Activated CD8-positive, alpha-beta memory T cell treated with anti-CD3 and anti-CD28 coated beads for 36 hours (primary cell): ENCODE results near the gene UBASH3B. TPM values are rescaled to one million over a fixed set of nuclear protein-coding genes. Genes with fewer than 3 reads are reported as not detected.

ENCODE experiments used
- CTCF ChIA-PET: fragments of 350-600 bp; sonication (Branson Sonifier 250); formaldehyde crosslinking; loops from one replicate; lab custom pipeline; 2021; ENCODE audit warnings: antibody characterized with exemption; lab: Charles Lee
- POLR2A ChIA-PET: fragments of 350-600 bp; sonication (Branson Sonifier 250); formaldehyde crosslinking; loops from one replicate; lab custom pipeline; 2021; ENCODE audit warnings: antibody characterized with exemption; lab: Charles Lee
- total RNA-seq, 2 experiments: library from RNA; stranded (reverse); gene quantifications; one replicate each; pipeline ENCODE4 v1.2.3, GENCODE V29; 2021

The UBASH3B gene
- total RNA-seq, 2 experiments from 2014 or later, result 54.7 to 62.7 TPM

DNA sequence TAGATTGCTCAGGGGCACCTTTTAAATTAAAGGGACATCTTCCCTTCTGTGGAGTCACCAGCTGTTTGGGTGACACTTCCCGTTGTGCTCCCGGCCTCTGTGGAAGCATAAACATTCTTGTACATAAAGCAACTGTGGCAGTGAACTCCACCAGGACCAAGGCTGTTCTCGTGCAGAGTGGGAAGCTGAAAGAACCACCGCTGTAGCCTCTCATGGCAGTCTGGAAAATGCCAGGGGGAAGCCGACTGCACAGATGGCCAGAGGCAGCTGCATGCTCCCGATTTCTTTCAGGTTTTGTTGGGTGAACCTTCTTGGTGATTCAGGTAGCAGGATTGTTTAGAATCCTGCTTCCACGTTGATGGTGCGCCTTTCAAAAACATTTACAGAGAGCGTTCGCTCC is 10.3 kb downstream of the UBASH3B start:
- POLR2A ChIA-PET, result no interaction called here
- CTCF ChIA-PET, result interaction anchor here (5.1 kb wide), 1 partner anchor 9 kb away, joined by 22 read pairs; the partner anchor contains the start of gene UBASH3B

DNA sequence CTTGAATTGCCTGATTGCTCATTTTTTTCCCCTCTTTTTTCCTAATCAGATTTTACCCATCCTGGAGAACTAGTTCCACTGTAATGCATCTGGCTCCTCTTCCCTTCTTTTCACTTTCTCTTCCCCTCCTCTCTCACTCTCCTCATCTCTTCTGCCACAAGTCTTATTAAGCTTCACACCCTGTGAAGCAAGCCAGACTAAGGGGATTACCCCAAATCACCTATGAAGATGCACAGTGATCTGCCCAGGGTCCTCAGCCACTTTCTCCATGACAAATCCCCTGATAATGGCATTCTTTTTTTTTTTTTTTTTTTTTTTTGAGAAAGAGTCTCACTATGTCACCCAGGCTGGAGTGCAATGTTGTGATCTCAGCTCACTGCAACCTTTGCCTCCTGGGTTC is 11.2 kb downstream of the UBASH3B start:
- ChIA-PET CTCF (interaction anchor here (0.6 to 5.1 kb wide), 3 partner anchors 10 to 79 kb away, joined by 3 to 22 read pairs (median 3); partner anchors contain the start of gene UBASH3B), POLR2A (interaction anchor here (0.6 kb wide), 1 partner anchor 8 kb away, joined by 8 read pairs; no protein-coding TSS in a partner anchor)

DNA sequence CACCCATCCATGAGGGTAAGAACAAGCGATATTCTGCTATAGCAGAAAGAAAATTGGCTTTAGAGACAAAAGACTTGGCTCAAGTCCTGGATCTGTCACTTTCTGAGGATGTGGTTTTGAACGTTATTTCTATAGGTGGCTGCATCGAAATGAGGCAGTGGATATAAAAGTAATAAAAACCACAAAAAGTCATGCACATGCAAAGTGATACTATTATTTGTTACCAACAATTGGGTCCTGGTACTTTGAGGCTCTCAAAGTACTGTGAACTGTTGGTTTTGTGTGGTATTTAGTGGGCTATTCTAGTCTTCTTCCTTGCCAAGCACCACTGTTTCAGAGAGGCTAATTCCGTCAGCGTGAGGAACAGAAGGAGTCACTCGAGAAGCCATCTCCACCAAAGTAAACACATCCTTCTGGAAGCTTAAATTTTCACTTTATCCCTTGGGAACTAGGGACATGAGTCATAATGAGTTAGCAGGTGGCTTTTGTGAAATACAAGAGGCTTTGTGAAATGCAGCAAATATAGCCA is 13.1 kb downstream of the UBASH3B start:
- ChIA-PET CTCF (interaction anchor here (1.0 to 5.1 kb wide), 3 partner anchors 12 to 87 kb away, joined by 4 to 22 read pairs (median 4); partner anchors contain the start of gene UBASH3B), POLR2A (no interaction called here)

DNA sequence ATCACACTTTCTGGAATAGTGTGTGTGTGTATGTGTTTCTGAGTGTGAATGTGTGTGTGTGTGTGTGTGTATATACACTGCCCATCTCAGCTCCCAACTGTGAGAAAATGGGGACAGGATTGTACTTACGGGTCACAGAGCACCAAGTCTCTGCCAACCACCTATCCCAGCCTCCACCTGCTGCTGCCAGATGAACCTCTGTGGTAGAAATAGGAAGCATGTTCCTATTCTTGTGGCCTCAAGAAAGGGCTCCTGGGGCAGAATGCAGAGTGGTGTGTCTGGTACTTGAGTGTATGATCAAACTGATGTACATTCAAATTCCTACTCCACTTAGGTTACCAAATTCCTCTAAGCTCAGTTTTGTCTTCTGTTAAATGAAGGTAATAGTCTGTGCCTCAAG is 14.6 kb downstream of the UBASH3B start:
- POLR2A ChIA-PET, result no interaction called here
- CTCF ChIA-PET, result interaction anchor here (1.2 to 5.1 kb wide), 2 partner anchors 13 to 184 kb away, joined by 3 to 22 read pairs; partner anchors contain the start of gene UBASH3B

DNA sequence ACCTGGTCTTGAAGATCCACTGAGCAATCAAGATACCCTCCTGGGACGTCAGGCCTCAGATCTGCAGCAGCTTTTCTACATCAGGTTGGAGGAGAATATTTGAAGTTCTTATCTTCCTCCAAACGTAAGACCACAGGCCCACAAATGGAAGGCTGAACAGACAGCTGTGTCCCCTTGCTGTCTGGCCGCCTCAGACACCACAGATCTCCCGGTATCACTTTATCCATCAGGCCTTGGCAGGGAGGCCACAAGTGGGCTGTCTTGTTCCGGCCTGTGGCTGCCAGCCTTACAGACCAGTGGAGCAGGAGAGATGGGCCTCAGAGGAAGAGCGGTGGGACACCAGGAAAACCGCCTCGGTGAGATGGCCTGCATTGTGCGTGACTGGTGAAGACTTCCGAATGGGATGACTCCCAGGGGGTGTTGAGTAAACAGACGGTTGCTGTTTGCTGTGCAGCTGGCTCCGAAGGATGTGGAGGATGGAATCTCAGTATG is 15.9 kb downstream of the UBASH3B start:
- POLR2A ChIA-PET, result no interaction called here
- CTCF ChIA-PET, result interaction anchor here (1.2 kb wide), 1 partner anchor 183 kb away, joined by 3 read pairs; no protein-coding TSS in a partner anchor

DNA sequence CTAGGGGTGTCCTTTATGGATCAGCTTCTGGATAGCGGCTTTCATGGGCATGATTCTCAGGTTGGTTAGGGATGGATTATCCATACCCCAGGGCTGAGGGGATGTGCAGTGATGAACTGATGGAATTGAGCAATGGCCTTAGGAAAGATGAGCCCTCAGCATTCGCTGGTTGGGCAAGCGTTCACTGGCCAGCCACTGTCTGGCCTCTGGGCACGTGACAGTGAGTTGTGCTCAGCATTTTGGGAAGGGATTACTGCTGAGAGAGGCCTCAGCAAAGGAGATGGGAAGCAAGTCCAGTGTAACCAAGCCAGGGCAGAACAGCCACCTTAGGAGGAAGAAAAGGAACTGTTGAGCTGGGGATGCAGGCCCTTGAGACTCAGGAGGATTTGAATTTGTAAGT is 17.4 kb downstream of the UBASH3B start:
- CTCF ChIA-PET, result interaction anchor here (0.6 kb wide), 1 partner anchor 10 kb away, joined by 5 read pairs; no protein-coding TSS in a partner anchor
- POLR2A ChIA-PET, result interaction anchor here (1.0 kb wide), 1 partner anchor 17 kb away, joined by 3 read pairs; no protein-coding TSS in a partner anchor

DNA sequence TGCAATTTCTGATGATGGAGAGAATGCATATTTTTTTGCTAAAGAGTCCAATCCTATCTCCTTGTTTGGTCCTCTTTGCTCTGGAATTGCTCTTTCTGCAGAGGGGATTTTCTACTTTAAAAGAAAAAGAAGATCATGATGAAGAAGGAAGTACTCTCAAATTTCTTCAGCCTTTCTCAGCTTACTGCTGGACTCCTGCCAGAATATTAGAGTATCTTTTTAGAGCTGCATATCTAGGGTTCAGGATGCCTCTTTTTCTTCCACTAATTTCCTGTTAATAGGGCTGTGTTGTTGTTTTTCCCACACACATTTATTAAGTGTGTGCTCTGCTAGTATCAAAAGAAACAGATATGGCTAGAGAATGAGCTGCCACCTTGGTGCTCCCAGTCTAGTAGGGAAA is 18.2 kb downstream of the UBASH3B start:
- ChIA-PET CTCF (interaction anchor here (0.9 to 2.1 kb wide), 6 partner anchors 17 to 708 kb away, joined by 3 to 11 read pairs (median 4); no protein-coding TSS in a partner anchor), POLR2A (interaction anchor here (0.7 kb wide), 1 partner anchor 17 kb away, joined by 5 read pairs; no protein-coding TSS in a partner anchor)

DNA sequence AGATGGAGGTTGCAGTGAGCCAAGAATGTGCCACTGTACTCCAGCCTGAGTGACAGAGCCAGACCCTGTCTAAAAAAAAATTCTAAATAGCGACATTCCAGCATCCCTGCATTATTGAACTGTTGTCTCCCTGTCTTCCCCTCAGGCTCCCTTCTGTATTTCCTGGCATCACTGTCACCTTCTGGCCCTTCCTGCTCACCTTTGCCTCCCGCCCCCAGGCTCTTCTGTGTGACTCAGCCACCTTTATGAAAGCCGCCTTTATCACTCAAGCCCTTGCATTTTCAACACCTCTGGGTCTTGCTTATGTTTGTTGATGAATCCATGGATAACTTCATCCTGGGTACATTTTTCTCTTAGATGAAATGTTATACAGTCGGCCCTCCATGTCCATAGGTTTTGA is 21.1 kb downstream of the UBASH3B start:
- CTCF ChIA-PET, result no interaction called here
- POLR2A ChIA-PET, result no interaction called here

DNA sequence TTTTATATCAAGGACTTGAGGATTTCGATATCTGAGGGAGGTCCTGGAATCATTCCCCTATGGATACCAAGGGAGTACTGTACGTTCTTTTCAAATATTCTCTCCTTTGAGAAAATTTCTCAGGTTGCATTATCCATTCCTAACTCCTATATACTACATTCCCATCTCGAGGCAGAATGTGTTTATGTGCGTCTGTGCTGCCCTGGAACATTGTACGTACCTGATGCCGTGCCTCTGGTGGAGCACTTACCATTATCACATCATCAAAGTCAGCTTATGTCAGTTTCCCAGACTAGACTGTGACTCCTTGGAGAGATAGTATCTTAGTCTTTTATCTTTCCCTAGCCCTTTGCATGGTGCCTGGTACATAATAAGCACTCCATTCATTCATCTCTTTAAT is 21.7 kb downstream of the UBASH3B start:
- ChIA-PET POLR2A (no interaction called here), CTCF (no interaction called here)

DNA sequence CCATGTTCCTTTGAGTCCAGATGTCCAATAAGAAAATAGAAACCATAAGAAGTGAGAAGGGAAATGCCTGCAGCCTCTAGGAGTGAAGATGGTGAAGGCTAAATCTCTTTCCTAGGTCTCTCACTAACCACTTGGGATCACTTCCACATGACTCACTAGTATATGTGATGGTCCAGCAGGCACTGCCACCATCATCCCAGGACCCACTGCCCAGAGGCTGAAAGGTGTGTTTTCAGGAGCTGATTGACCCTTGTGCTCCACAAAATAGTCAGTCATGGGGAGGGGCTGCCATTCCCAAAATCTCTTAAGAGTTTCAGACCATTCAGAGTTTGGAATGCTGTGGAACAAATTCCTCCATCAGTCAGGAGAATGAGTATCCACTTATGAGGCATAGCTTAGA is 22.9 kb downstream of the UBASH3B start:
- ChIA-PET CTCF (interaction anchor here (1.0 kb wide), 1 partner anchor 103 kb away, joined by 3 read pairs; no protein-coding TSS in a partner anchor), POLR2A (no interaction called here)

DNA sequence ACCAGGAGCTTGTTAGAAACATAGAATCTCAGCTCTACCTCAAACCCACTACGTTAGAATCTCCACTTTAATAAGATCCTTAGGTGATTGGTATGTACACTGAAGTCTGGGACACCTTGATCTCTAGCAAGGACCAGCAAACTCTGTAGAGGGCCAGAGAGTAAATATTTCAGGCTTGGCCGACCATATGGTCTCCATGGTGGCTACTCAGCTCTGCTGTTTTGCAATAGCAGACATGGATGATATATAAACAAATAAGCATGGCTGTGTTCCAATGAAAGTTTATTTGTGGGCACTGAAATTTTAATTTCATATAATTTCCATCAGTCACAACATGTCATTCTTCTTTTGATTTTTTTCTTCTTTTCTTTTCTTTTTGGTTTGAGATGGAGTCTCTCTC is 23.9 kb downstream of the UBASH3B start:
- POLR2A ChIA-PET, result no interaction called here

DNA sequence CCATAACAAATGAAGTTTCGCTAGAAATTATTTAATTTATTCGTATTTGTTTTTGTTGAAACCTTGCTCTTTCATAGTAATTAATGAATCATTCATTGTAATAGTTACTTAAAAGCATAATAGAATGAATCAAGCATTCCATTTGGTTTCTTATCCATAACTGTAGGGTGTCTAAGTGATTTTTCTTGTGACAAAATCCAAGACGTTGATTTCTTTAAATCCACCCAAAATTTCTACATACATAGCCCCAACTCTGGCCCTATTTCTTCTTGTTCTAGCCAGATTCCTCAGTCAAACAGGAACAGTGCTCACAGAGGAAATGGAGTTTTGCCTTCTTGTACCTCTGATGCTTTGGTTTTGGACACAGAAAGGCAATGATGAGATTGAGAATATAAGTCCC is 25.5 kb downstream of the UBASH3B start:
- ChIA-PET POLR2A (no interaction called here), CTCF (no interaction called here)

More for the DNA sequence above, 23.9 kb downstream of the UBASH3B start:
- CTCF ChIA-PET, result no interaction called here

DNA sequence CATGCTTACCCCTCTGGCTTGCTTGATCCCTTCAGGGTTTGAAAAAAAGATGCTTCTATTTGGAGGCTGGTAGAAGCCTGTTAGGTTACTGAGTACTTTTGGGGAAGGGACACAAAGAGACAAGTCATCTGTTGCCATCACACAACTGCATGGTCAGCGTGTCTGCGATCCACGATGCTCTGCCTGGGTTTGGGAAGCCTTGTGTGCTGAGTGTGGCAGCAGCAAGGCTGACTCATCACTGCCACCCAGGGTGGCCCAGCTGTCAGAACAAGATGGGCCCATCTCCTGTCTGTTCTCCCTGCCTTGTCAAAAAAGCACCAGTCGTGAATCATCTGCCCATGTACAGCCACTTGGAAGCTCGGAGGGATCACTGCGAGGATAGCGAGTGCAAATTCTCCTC is 26.2 kb downstream of the UBASH3B start:
- ChIA-PET CTCF (no interaction called here), POLR2A (no interaction called here)

DNA sequence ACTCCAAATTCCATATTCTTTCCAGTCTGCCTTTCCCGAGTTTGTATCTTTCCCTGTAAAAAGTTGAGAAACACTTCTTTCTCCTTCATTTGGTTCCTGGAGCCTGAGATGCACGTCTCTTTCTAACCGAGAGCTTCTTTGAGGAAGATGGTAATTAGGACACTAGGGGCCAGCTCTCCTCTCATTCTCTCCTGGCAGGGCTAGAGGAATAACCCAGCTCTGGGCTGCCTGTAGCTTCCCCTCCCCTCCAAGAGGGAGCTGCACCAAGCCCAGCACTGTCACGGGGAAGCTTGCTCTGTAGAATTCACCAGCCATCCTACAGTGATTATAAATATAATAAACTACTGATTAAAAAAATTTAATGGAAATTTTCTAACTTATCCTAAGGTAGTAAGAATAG is 26.9 kb downstream of the UBASH3B start:
- ChIA-PET POLR2A (interaction anchor here (1.0 kb wide), 1 partner anchor 162 kb away, joined by 3 read pairs; no protein-coding TSS in a partner anchor), CTCF (interaction anchor here (0.7 kb wide), 2 partner anchors 10 to 94 kb away, joined by 3 to 5 read pairs; no protein-coding TSS in a partner anchor)

DNA sequence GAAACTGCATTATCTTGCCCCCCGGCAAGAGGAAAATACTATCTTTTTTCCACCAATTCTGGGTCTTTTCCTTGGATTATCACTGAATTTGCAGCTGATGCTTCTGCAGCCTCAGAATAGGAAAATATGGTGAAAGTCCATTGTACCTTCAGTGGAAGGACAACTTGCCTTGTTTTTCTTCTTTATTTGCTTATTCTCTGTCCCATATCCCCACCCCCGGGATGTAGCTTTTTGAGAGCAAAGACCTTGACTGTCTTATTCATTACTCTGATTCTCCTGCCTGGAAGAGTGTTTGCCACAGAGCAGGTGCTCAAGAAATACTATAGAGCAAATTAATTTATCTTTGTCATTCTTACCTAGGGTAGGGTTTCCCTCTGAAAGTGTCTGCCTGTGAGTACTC is 29.5 kb downstream of the UBASH3B start:
- ChIA-PET POLR2A (no interaction called here), CTCF (interaction anchor here (1.4 kb wide), 1 partner anchor 29 kb away, joined by 3 read pairs; no protein-coding TSS in a partner anchor)

DNA sequence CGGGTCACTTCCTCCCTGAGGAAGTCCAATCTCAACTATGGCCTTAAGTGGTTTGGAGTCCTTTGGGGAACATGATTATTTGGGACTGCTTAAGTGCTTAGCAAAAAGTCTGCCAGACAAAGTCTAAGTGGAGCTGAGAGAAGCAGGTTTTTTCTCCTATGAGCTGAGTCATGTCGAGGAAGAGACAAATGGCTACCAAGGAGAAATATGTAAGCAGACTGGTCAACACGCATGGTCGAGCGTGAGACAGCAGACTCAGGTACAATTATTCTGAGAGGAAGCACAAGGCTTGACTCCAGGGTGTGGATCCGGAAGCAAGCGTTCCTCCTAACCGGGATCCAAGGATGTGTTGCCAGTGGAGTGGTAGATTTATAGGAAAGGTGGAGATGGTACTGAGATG is 30.6 kb downstream of the UBASH3B start:
- ChIA-PET CTCF (interaction anchor here (0.6 kb wide), 1 partner anchor 49 kb away, joined by 5 read pairs; no protein-coding TSS in a partner anchor), POLR2A (no interaction called here)

DNA sequence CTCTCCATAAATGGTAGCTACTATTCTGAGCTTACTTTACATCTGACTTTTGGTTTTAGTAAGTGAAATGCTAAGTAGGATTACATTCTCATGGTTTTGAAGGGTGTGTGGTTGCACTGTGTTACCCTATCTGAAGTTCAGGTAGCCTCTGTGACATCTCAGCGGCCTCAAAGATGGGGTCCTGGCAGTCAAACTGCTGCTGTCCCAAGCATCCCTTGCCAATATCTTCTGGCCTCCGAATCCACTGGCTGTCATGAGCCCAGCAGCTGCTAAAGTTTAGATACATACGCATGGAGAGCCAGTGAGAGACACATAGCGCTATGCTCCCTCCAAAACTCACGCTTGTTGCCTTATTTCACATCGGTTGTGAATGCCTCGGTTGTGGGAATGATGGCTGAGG is 34.9 kb downstream of the UBASH3B start:
- ChIA-PET POLR2A (interaction anchor here (0.5 kb wide), 1 partner anchor 167 kb away, joined by 3 read pairs; no protein-coding TSS in a partner anchor), CTCF (interaction anchor here (1.2 to 1.4 kb wide), 2 partner anchors 22 to 33 kb away, joined by 3 to 5 read pairs; no protein-coding TSS in a partner anchor)

DNA sequence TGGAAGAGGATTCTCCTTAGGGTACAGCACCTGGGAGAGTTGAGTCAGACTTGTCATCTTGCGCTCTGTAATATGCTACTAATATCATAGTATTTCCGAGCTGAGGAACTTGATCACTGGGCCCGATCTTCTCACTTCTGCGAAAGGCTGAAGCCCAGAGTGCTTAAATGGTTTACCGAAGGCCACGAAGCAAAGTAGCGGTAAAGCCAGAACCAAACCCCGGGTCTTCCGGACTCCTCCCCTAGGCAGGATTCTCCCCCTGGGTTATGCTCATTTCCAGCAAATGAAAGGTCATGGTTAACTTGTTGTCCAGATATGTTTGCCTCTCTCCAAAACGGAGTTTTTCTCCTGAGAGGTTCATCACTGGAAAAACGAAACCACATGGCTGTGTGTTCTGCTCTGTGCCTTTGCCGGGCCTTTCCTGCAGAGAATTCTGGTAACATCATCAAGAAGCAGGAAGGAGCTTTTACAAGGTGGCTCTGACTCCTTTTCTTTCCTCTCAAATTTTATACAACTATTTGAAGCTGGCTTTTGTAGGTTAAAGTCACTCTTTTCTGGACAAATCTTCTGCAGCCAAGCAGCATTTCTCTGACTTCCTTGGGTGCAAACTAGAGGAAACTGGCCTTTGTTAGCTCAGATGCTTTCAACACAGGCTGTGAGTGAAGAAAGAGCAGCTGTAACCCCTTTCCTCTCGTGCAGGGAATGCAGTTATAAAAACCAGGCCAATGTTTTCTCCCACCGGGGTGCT is 35.5 kb downstream of the UBASH3B start:
- ChIA-PET CTCF (interaction anchor here (1.1 to 1.4 kb wide), 3 partner anchors 21 to 64 kb away, joined by 3 to 5 read pairs (median 4); no protein-coding TSS in a partner anchor), POLR2A (interaction anchor here (0.5 kb wide), 1 partner anchor 166 kb away, joined by 3 read pairs; no protein-coding TSS in a partner anchor)

DNA sequence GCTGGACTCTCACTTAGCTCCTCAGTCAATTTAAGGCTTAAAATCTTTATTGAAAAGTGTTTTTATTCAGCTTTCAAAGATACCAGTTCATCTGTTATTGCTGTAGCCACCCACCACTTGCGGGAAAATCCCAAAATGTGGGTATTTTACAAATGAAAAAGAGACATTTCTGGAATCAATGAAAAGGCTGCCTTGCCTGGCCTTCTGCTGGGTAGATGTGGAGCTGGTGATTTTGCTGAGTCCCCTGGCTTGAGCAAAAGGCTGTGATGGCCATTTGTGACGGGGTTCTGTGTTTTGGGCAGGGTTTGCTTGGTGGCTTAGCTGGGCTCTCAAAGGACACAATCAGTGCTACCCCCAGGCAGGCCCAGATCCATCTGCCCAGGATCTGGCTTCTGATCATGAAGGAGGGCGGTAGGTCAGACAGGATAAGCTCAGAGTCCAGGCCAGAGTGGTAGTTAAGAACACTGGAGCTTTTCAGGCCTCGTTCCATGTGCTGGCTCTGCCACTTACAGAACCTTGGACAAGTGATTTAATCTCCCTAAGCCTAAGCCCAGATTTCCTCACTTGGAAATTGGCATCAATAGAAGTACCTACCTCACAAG is 36.1 kb downstream of the UBASH3B start:
- CTCF ChIA-PET, result interaction anchor here (1.1 to 1.4 kb wide), 2 partner anchors 20 to 63 kb away, joined by 4 to 5 read pairs; no protein-coding TSS in a partner anchor
- POLR2A ChIA-PET, result no interaction called here
